HFF-Myc (cell line): ENCODE data around the gene ZNF480.
"Not testable (repeated sequence)": the region's sequence is repeated elsewhere in the genome, so short reads cannot be mapped to it uniquely, and the experiment has no call there.

Experiments
- DNase-seq: peaks from one replicate; pipeline ENCODE4 v3.0.0-alpha.2; 2011; ENCODE audit warnings: low read depth; ENCODE audit errors: extremely low read depth
- H3K4me3 ChIP-seq: replicated peaks from 2 replicates; pipeline ENCODE4 v1.5.1; 2011; ENCODE audit warnings: low read depth, mild to moderate bottlenecking, control low read depth, low read length
- CTCF ChIP-seq: IDR thresholded peaks from 2 replicates; pipeline ENCODE4 v1.5.1; 2012; ENCODE audit warnings: mild to moderate bottlenecking, low read depth, low read length, control low read depth; ENCODE audit errors: missing control alignments

Gene ZNF480

GRCh38 chr19:52336117-52336790, 39.3 kb downstream of the ZNF480 start, which contains the start of gene ZNF610:
Gene ZNF610, plus strand, starts transcription at chr19:52336243. Its CDS starts 12,930 bp downstream, at chr19:52349173.
- peak; percentile 12 for DNase-seq
- no peak for TF ChIP-seq CTCF
- H3K4me3 ChIP-seq: peak within 1 kb of the TSS; percentile 55

- peak overlapping the region; percentile 55 for H3K4me3 ChIP-seq
- DNase-seq: no peak
- no peak for TF ChIP-seq CTCF
Measured at GRCh38 chr19:52336791-52337381, 39.9 kb downstream of the ZNF480 start.

GRCh38 chr19:52339022-52339421, 42.1 kb downstream of the ZNF480 start:
- DNase-seq, H3K4me3 ChIP-seq: not testable (repeated sequence)

- H3K4me3 ChIP-seq: no peak overlapping the region
- DNase-seq: no peak
- peak; percentile 29 for TF ChIP-seq CTCF
Measured at GRCh38 chr19:52343548-52343947, 46.6 kb downstream of the ZNF480 start.

- DNase-seq: no peak
- TF ChIP-seq CTCF: no peak
Measured at GRCh38 chr19:52345162-52345561, 48.2 kb downstream of the ZNF480 start.

GRCh38 chr19:52351512-52351911, 54.5 kb downstream of the ZNF480 start:
- H3K4me3 ChIP-seq: no peak overlapping the region
- no peak for DNase-seq
- TF ChIP-seq CTCF: no peak

More at GRCh38 chr19:52345162-52345561, 48.2 kb downstream of the ZNF480 start:
- H3K4me3 ChIP-seq: no peak overlapping the region

- DNase-seq: no peak
- TF ChIP-seq CTCF: no peak
- no peak overlapping the region for H3K4me3 ChIP-seq
Measured at GRCh38 chr19:52366414-52366824, 69.5 kb downstream of the ZNF480 start.
